SU-DHL-6 (cell line): Measurements from ENCODE around the gene SLC13A5.
"Not testable (repeated sequence)": the region's sequence is repeated elsewhere in the genome, so short reads cannot be mapped to it uniquely, and the experiment has no call there.

Experiments used
- CTCF ChIP-seq: fragments of 200-600 bp; sonication (generic); IDR thresholded peaks from one replicate; pipeline ENCODE4 v1.5.1; 2017; ENCODE audit warnings: antibody characterized with exemption, mild to moderate bottlenecking, low read length, moderate library complexity; ENCODE audit not compliant: insufficient read depth, poor library complexity, severe bottlenecking
- EZH2phosphoT487 ChIP-seq: fragments of 200-600 bp; sonication (generic), shearing (Covaris generic); conservative IDR thresholded peaks from 2 replicates; pipeline ENCODE4 v1.6.1; 2018; ENCODE audit warnings: mild to moderate bottlenecking, antibody characterized with exemption, low read length, moderate library complexity, mixed read lengths

DNA sequence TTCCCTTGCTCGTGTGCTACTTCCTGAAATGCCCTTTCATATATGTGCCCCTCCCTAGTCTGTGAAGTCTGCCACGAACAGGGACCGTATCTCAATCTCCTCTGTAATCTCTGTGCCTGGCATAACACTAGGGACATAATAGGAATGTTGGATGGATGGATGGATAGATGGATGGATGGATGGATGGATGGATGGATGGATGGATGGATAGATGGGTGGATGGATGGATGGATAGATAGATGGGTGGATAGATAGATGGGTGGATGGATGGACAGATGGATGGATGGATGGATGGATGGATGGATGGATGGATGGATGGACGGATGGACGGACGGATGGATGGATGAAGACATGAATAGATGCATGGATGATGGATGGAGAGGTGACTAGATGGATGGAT is 21.2 kb downstream of the SLC13A5 start:
- TF ChIP-seq CTCF, EZH2phosphoT487: not testable (repeated sequence)
